WI38 (cell line): ENCODE results near the gene DTNB.

Experiments used
- H3K4me3 ChIP-seq: 2 replicates; pipeline ENCODE4 v1.5.1; 2011; ENCODE audit warnings: low read depth, mild to moderate bottlenecking, control low read depth, low read length
- TF ChIP-seq, protein P1 (sequence below): IDR thresholded peaks from 2 replicates; pipeline ENCODE4 v1.5.1; 2012; ENCODE audit warnings: low read depth, mild to moderate bottlenecking, control low read depth, low read length

The DTNB gene

DNA sequence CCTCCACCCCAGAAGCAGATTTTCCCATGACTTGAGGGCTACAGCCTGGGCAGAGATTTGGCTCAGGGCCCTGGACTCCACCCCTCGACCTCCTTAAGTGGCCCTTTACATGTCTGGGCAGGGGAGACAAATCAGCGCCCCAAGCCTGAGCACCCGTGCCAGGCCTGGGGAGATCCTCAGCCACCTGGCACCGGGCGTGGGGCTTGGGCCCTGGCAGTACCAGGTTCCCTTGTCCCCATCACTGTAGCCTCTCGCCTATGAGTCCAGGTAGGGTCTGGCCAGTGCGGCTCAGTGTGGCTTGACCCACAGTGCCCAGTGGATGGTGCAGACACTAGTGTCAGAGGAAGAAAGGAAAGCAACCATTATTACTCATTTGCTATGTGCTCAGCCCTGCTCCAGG lies 309.6 kb downstream of the DTNB start:
- H3K4me3 ChIP-seq: no peak overlapping the region
- TF ChIP-seq, protein P1, sequence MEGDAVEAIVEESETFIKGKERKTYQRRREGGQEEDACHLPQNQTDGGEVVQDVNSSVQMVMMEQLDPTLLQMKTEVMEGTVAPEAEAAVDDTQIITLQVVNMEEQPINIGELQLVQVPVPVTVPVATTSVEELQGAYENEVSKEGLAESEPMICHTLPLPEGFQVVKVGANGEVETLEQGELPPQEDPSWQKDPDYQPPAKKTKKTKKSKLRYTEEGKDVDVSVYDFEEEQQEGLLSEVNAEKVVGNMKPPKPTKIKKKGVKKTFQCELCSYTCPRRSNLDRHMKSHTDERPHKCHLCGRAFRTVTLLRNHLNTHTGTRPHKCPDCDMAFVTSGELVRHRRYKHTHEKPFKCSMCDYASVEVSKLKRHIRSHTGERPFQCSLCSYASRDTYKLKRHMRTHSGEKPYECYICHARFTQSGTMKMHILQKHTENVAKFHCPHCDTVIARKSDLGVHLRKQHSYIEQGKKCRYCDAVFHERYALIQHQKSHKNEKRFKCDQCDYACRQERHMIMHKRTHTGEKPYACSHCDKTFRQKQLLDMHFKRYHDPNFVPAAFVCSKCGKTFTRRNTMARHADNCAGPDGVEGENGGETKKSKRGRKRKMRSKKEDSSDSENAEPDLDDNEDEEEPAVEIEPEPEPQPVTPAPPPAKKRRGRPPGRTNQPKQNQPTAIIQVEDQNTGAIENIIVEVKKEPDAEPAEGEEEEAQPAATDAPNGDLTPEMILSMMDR: no peak

DNA sequence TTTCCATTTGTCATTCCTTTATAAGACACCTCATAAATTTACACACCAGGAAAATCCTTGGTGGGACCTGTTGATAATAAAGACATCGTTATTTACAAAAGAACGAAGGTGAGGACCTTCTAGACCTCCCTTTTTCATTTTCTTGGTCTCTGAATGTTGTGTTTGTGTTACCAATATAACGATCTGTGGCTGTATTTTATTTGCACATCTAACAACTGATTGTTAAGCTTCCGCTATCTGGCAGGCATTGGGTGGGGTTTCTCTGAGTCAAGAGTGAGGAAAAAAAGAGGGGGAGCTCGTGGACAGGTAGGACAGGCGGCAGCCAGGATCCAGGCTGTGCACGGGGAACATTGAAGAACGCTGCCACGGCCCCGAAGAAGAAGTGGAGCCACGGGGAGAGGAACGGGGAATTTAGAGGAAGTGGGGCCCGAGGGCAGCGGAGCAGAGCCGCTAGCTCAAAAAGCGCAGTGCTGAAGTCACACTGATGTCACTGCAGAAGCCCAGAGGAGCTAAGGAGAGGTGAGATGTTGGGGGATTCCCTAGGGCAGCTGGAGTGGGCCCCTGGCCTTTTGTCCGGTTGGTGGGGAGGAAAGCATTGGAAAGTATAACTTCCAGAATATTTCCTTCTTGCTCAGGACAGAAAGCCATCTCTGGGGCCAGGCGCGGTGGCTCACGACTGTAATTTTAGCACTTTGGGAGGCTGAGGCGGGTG lies 310.8 kb downstream of the DTNB start:
- peak overlapping the region; percentile 22; the same call in 1 of the 2 replicates for H3K4me3 ChIP-seq
- TF ChIP-seq, protein P1: no peak

DNA sequence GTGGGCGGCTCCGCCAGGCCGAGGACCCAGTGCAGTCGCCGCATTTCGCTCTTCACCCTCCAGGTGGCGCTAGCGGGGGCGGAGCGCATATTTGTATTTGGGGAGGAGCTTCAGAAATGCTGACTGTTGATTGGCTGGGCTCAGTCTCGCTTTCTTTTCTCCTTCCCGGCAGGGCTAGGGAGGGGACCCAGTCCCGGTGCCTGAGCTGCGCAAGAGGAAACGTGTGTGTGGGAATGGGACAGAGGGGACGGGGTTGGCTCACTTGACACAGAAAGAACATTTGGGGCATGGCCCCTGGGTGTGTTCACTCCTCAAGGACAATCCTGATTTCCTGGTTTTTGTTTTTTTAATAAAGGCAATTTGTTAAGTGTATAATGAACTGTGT lies 311.3 kb downstream of the DTNB start:
- H3K4me3 ChIP-seq: peak overlapping the region; percentile 22; the same call in 1 of the 2 replicates

DNA sequence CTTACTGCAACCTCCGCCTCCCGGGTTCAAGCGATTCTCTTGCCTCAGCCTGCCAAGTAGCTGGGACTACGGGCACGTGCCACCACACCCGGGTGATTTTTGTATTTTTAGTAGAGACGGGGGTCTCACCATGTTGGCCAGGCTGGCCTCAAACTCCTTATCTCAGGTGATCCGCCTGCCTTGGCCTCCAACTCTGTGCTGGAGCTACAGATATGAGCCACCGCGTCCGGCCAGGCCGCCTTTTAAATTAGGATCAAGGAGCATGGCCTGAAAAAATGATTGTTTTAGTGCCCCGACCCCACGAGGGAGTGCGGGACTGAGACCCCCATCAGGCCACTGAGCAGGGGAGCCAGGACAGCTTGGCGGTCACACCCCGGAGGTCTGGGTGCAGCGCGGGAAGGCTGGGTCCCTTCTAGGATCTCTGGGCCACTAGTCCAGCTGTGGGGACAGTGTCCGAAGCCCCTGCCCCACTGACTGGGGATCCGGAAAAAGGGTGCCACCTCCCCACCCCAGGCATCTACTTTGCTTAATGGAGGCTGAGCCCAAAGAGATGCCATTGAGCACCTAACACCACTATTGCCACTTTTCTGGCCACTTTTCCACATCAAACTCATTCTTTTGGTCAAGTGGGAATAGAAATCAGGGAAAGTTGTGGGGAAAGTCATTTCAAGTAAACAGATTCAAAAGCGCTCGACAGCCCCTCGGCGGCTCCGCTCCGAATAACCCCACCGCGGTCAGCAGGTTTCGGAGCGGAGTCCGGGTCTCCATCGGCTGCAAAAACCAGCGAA lies 311.9 kb downstream of the DTNB start:
- H3K4me3 ChIP-seq: 0 out of 2 replicates have a peak overlapping the region, but pooled peaks have one; percentile 21
- TF ChIP-seq, protein P1: no peak

More for the DNA sequence above, 311.3 kb downstream of the DTNB start:
- TF ChIP-seq, protein P1: peak; percentile 90

DNA sequence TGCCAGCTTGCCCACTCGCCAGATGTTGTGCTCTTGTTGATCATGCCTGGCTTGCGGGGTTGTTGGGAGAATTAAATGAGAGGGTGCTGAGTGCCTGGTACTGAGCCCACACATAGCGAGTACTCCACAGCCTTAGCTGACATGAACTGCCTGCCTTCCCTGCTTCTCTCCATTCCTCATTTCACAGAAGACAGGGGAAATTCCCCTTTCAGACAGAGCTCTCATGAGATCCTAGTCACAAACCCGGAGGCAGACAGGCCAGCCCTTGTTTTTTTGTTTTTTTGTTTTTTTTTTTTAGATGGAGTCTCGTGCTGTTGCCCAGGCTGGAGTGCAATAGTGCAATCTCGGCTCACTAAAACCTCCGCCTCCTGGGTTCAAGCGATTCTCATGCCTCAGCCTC lies 314.5 kb downstream of the DTNB start:
- no peak overlapping the region for H3K4me3 ChIP-seq
- TF ChIP-seq, protein P1: no peak

DNA sequence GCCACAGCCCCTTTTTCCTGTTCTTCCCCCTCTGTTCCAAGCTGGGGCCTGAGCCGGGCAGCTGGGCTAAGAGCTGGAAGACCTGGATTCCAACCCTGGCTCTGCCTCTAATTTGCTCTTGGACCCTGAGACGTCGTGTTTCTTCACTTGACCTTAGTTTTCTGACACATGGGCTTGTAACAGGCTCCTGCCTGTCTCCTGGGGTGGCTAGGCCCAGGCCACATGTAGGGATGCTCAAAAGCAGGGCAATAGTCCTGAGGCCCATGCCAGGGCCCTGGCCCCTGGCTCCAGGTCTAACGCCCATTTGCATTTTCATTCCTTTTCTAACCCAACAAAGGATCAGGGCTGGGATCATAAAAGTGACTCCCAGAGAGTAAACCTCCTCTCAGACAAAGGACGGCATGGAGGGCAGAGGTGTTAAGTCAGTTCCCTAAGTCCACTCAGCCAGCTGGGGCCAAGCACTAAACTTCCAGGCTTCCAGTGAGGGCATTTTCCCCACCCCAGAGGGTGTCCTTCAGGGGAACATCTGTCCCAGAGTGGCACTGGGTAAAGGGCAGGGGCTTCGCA lies 315.0 kb downstream of the DTNB start:
- TF ChIP-seq, protein P1: no peak
- no peak overlapping the region for H3K4me3 ChIP-seq

DNA sequence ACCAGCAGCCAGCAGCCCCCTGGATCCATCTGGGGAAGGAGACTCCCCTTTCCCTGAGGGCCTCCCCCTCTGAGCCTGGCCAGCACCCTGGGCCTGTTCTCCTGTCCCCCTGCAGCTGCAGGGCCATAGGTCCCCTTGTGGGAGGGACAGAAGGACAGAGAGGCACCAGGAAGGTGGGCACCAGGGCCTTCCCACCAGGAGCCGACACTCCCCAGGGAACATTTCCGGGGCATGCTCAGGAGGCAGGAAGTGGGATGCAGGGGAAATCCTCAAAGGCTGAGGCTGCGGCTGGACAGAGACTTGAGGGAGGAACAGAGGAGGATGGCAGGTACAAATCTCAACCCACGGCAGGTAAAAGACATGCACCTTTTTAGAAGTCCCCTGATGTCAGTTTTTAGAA lies 317.3 kb downstream of the DTNB start:
- TF ChIP-seq, protein P1: no peak

More for the DNA sequence above, 317.3 kb downstream of the DTNB start:
- no peak overlapping the region for H3K4me3 ChIP-seq
